ENCODE results near the gene DNM3.
A peak's percentile ranks its signal among the peaks of the same experiment; 100 is the strongest.

DNM3 gene

DNA sequence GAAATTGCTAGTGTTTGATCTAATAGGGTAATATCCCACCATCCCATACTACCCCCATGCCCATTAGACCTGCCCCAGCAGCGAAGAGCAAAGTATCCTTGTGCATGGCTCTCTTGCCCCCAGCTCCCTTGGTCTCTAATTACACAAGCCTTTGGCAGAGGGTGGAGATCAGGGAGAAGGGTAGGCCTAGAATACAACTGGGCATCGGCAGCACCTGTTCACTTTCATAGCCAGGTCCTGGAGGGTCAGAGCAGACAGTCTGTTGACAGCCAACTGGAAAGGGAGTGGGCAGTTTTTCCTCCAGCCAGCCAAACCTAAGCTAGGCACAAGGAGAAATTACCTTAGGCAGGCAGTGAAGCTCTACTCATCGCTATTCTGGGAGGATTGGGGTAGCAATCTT, 605.2 kb downstream of the DNM3 start:
- no peak overlapping the region for H3K14ac ChIP-seq (ENCODE audit: low read length in 2 of 2)
- WGBS, result 73% methylated on average over 2 of the region's 3 CpGs
- H3K4ac ChIP-seq (ENCODE audit: low read depth in 1 of 2, low read length in 2 of 2), result no peak overlapping the region

DNA sequence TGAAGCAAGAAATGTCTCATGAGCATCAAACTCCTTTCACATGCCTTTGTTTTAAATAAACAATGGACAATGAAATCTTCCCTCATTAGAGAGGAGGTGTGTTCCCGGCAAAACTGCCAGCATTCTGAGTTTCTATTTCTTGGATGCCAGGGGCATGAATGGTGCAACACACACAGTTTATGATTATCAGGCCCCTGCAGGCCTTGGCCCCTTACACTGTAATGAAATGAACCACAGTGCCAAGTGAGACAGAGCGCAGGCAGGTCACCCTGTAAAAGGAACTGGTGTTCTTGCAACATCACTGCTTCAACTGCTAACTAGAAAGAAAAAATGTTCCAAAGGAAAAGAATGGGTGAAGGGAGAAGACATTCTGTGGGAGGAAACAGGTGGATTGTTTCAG, 606.3 kb downstream of the DNM3 start:
- no peak overlapping the region for H3K4me2 ChIP-seq (ENCODE audit: low read length, poor library complexity, severe bottlenecking)

More for the DNA sequence above, 605.2 kb downstream of the DNM3 start:
- H3K23ac ChIP-seq (ENCODE audit: low read length in 2 of 2), result no peak overlapping the region
- no peak overlapping the region for H2BK120ac ChIP-seq (ENCODE audit: low read depth, low read length)
- H3K27me3 ChIP-seq (ENCODE audit: control insufficient read depth in 1 of 2, insufficient read depth in 1 of 2, low read length in 2 of 2), result no peaks in the 10 kb centered on the region
- peaks cover 20% of the 10 kb centered on the region for H3K4me1 ChIP-seq (ENCODE audit: control insufficient read depth, insufficient read depth, low read depth, low read length)
- H3K79me1 ChIP-seq (replicated peaks; ENCODE audit: low read length, poor library complexity, severe bottlenecking), result peaks cover 10% of the 10 kb centered on the region
- no peak overlapping the region for H3K4me3 ChIP-seq (ENCODE audit: insufficient read depth in 1 of 2, low read depth in 1 of 2, low read length in 2 of 2)
- no peak for DNase-seq
- no peak overlapping the region for H3K18ac ChIP-seq (ENCODE audit: low read depth in 1 of 2, low read length in 2 of 2)
- no peak overlapping the region for H4K91ac ChIP-seq (ENCODE audit: low read length)
- no peak overlapping the region for H3K4me2 ChIP-seq (ENCODE audit: low read length, poor library complexity, severe bottlenecking)
- no peak overlapping the region for H2BK15ac ChIP-seq (ENCODE audit: low read depth, poor library complexity, severe bottlenecking)
- H3K9me3 ChIP-seq (ENCODE audit: control insufficient read depth, low read length), result no peaks in the 10 kb centered on the region
- H2BK12ac ChIP-seq (ENCODE audit: low read length in 2 of 2), result no peak overlapping the region
- H3K9ac ChIP-seq (ENCODE audit: low read length), result no peak overlapping the region
- H2AFZ ChIP-seq (ENCODE audit: low read depth, low read length), result no peak overlapping the region
- H2BK5ac ChIP-seq (ENCODE audit: low read depth, low read length, poor library complexity, severe bottlenecking), result no peak overlapping the region
- peaks cover 8% of the 10 kb centered on the region in 2 experiments for H3K36me3 ChIP-seq (ENCODE audit: control insufficient read depth in 1 of 2, insufficient read depth in 2 of 2, low read depth in 1 of 2, low read length in 2 of 2)
- peak overlapping the region; percentile 58 for H2AK5ac ChIP-seq (ENCODE audit: low read length, severe bottlenecking)
- H3K27ac ChIP-seq (ENCODE audit: low read length, poor library complexity, severe bottlenecking), result no peak overlapping the region
- H4K8ac ChIP-seq (ENCODE audit: low read length), result no peak overlapping the region

DNA sequence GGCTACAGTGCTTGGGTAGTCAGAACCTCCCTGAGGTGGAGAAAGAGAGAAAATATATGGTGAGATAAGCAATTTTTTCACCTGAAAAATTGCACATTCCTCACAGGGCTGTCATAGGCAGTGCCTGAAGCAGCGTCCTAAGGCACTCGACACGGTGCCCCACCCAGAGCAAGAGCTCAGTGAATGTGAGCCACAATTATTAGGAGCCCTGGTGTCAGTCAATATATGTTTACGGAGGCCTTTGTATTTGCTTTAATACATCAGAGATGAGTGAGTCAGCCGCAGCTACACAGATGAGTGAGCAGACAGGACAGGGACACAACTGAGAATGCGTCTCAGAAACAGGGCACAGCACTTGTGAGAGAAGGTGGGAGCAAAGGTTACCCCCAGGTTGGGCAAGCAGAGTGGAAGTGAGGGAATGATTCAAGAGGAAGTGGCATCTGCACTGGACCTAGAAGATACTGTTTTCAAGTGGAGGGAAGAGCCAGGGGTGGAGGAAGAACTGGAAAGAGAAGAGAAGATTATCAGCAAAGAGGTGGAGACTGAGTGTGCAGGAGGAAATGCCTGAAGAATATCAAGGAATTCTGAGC, 607.8 kb downstream of the DNM3 start:
- H3K27me3 ChIP-seq (ENCODE audit: control insufficient read depth in 1 of 2, insufficient read depth in 1 of 2, low read length in 2 of 2), result no peaks in the 10 kb centered on the region
- H3K18ac ChIP-seq (ENCODE audit: low read depth in 1 of 2, low read length in 2 of 2), result peak overlapping the region in 1 of 2 experiments; percentile 37
- H2BK12ac ChIP-seq (ENCODE audit: low read length in 2 of 2), result peak overlapping the region in 1 of 2 experiments; percentile 25
- no peak overlapping the region for H3K23ac ChIP-seq (ENCODE audit: low read length in 2 of 2)
- WGBS, result 63% methylated on average over 6 of the region's 6 CpGs
- H3K4me3 ChIP-seq (ENCODE audit: insufficient read depth in 1 of 2, low read depth in 1 of 2, low read length in 2 of 2), result no peak overlapping the region
- no peak overlapping the region for H4K91ac ChIP-seq (ENCODE audit: low read length)
- H2BK120ac ChIP-seq (ENCODE audit: low read depth, low read length), result no peak overlapping the region
- H3K79me1 ChIP-seq (replicated peaks; ENCODE audit: low read length, poor library complexity, severe bottlenecking), result no peaks in the 10 kb centered on the region
- H3K9me3 ChIP-seq (ENCODE audit: control insufficient read depth, low read length), result no peaks in the 10 kb centered on the region
- H2BK15ac ChIP-seq (ENCODE audit: low read depth, poor library complexity, severe bottlenecking), result no peak overlapping the region
- no peak overlapping the region for H2AK5ac ChIP-seq (ENCODE audit: low read length, severe bottlenecking)
- H3K27ac ChIP-seq (ENCODE audit: low read length, poor library complexity, severe bottlenecking), result peak overlapping the region; percentile 49
- peaks cover 19% of the 10 kb centered on the region for H3K4me1 ChIP-seq (ENCODE audit: control insufficient read depth, insufficient read depth, low read depth, low read length)
- peak overlapping the region; percentile 94 for H4K8ac ChIP-seq (ENCODE audit: low read length)
- no peak overlapping the region for H3K14ac ChIP-seq (ENCODE audit: low read length in 2 of 2)
- H3K4me2 ChIP-seq (ENCODE audit: low read length, poor library complexity, severe bottlenecking), result no peak overlapping the region
- no peak overlapping the region for H3K4ac ChIP-seq (ENCODE audit: low read depth in 1 of 2, low read length in 2 of 2)
- no peaks in the 10 kb centered on the region for H3K36me3 ChIP-seq (ENCODE audit: control insufficient read depth in 1 of 2, insufficient read depth in 2 of 2, low read depth in 1 of 2, low read length in 2 of 2)
- DNase-seq, result no peak
- peak overlapping the region; percentile 68 for H2AFZ ChIP-seq (ENCODE audit: low read depth, low read length)
- no peak overlapping the region for H2BK5ac ChIP-seq (ENCODE audit: low read depth, low read length, poor library complexity, severe bottlenecking)
- peak overlapping the region; percentile 2 for H3K9ac ChIP-seq (ENCODE audit: low read length)

More for the DNA sequence above, 606.3 kb downstream of the DNM3 start:
- Histone ChIP-seq H2BK15ac (ENCODE audit: low read depth, poor library complexity, severe bottlenecking) (no peak overlapping the region), H3K27ac (ENCODE audit: low read length, poor library complexity, severe bottlenecking) (no peak overlapping the region), H3K9ac (ENCODE audit: low read length) (no peak overlapping the region), H3K79me1 (replicated peaks; ENCODE audit: low read length, poor library complexity, severe bottlenecking) (peaks cover 2% of the 10 kb centered on the region), H3K4me1 (ENCODE audit: control insufficient read depth, insufficient read depth, low read depth, low read length) (peaks cover 19% of the 10 kb centered on the region), H4K91ac (ENCODE audit: low read length) (no peak overlapping the region), H2BK120ac (ENCODE audit: low read depth, low read length) (no peak overlapping the region), H3K4ac (ENCODE audit: low read depth in 1 of 2, low read length in 2 of 2) (no peak overlapping the region), H3K4me3 (ENCODE audit: insufficient read depth in 1 of 2, low read depth in 1 of 2, low read length in 2 of 2) (no peak overlapping the region), H3K14ac (ENCODE audit: low read length in 2 of 2) (no peak overlapping the region), H2AK5ac (ENCODE audit: low read length, severe bottlenecking) (no peak overlapping the region), H3K36me3 (ENCODE audit: control insufficient read depth in 1 of 2, insufficient read depth in 2 of 2, low read depth in 1 of 2, low read length in 2 of 2) (no peaks in the 10 kb centered on the region), H3K18ac (ENCODE audit: low read depth in 1 of 2, low read length in 2 of 2) (no peak overlapping the region), H3K9me3 (ENCODE audit: control insufficient read depth, low read length) (no peaks in the 10 kb centered on the region), H4K8ac (ENCODE audit: low read length) (no peak overlapping the region), H2BK5ac (ENCODE audit: low read depth, low read length, poor library complexity, severe bottlenecking) (no peak overlapping the region), H2BK12ac (ENCODE audit: low read length in 2 of 2) (no peak overlapping the region), H3K23ac (ENCODE audit: low read length in 2 of 2) (no peak overlapping the region), H2AFZ (ENCODE audit: low read depth, low read length) (no peak overlapping the region), H3K27me3 (ENCODE audit: control insufficient read depth in 1 of 2, insufficient read depth in 1 of 2, low read length in 2 of 2) (no peaks in the 10 kb centered on the region)
- WGBS, result 100% methylated on average over 2 of the region's 2 CpGs
- DNase-seq, result no peak

DNA sequence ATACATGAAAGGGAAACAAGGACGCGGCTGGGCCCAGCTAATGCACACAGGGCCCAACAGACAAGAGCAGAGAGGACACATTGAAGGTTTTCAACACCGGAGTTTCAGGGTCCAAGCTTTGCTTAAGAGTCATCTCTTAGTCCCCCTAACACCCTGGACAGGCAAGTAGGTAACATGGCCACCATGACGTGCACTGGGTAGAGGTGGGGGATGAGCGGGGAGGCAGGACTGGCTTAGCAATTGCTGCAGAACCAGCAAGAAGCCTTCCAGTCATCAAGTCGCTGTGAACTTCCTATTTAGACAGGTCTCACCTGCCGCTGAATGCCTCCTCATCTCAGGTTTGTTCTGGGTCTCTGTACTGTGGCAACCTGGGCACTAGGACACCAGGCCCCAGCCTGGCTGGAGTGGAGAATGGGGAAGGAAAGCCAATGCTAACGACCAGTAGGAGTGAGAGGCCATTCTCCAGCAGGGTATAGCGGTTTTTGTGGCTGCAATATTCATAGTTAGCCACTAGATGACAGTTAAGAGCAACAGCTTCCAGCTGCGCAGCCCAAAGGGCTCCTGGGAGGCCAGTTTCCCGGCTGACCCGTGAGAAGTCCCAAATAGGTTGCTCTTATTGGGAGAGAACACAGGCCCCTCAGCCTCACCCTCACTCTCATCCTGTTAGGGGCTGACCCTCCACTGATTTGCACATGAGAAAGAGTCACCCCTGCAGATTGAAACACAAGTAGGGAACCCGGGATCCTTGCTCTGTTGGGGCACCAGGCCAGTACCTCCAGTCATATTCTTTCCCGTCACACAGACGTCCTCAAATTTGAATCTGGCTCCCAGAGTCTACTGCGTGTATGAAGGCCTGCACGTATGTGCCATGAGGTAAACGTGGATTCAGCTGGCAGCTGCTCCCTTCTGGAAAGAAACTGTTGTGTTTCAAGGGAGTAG, 608.6 kb downstream of the DNM3 start:
- DNase-seq, result peak; percentile 77
- Histone ChIP-seq H3K4ac (ENCODE audit: low read depth in 1 of 2, low read length in 2 of 2) (peak overlapping the region; percentile 44 to 73), H2BK12ac (ENCODE audit: low read length in 2 of 2) (peak overlapping the region in 1 of 2 experiments; percentile 29), H3K4me2 (ENCODE audit: low read length, poor library complexity, severe bottlenecking) (no peak overlapping the region), H3K9me3 (ENCODE audit: control insufficient read depth, low read length) (no peaks in the 10 kb centered on the region), H3K9ac (ENCODE audit: low read length) (peak overlapping the region; percentile 44), H2BK15ac (ENCODE audit: low read depth, poor library complexity, severe bottlenecking) (peak overlapping the region; percentile 12), H2AFZ (ENCODE audit: low read depth, low read length) (peak overlapping the region; percentile 68), H2BK5ac (ENCODE audit: low read depth, low read length, poor library complexity, severe bottlenecking) (no peak overlapping the region), H3K4me1 (ENCODE audit: control insufficient read depth, insufficient read depth, low read depth, low read length) (peaks cover 17% of the 10 kb centered on the region), H3K36me3 (ENCODE audit: control insufficient read depth in 1 of 2, insufficient read depth in 2 of 2, low read depth in 1 of 2, low read length in 2 of 2) (no peaks in the 10 kb centered on the region), H3K27ac (ENCODE audit: low read length, poor library complexity, severe bottlenecking) (peak overlapping the region; percentile 49), H3K27me3 (ENCODE audit: control insufficient read depth in 1 of 2, insufficient read depth in 1 of 2, low read length in 2 of 2) (peaks cover 0 to 4% of the 10 kb centered on the region in 2 experiments), H3K23ac (ENCODE audit: low read length in 2 of 2) (no peak overlapping the region), H4K91ac (ENCODE audit: low read length) (peak overlapping the region; percentile 64), H4K8ac (ENCODE audit: low read length) (peak overlapping the region; percentile 94), H2BK120ac (ENCODE audit: low read depth, low read length) (peak overlapping the region; percentile 39), H3K18ac (ENCODE audit: low read depth in 1 of 2, low read length in 2 of 2) (peak overlapping the region; percentile 7 to 40), H3K79me1 (replicated peaks; ENCODE audit: low read length, poor library complexity, severe bottlenecking) (no peaks in the 10 kb centered on the region), H3K4me3 (ENCODE audit: insufficient read depth in 1 of 2, low read depth in 1 of 2, low read length in 2 of 2) (peak overlapping the region in 1 of 2 experiments; percentile 48), H3K14ac (ENCODE audit: low read length in 2 of 2) (peak overlapping the region in 1 of 2 experiments; percentile 74), H2AK5ac (ENCODE audit: low read length, severe bottlenecking) (no peak overlapping the region)
- WGBS, result 61% methylated on average over 17 of the region's 18 CpGs
